ENCODE results near the gene CIAO3. TPM values are rescaled to one million over a fixed set of nuclear protein-coding genes. Genes with fewer than 3 reads are reported as not detected.

Gene CIAO3
- total RNA-seq, result 50.1 TPM

GRCh38 chr16:740764-741505 lies at the start of gene CIAO3:
Gene CIAO3 (minus strand): TSS chr16:740997. CDS start chr16:740985, 12 bp downstream.
- FAIRE-seq, result no peak
- peak; percentile 98 for DNase-seq (ENCODE audit: low spot score in 2 of 2)

- DNase-seq (ENCODE audit: low spot score in 2 of 2) (no peak), FAIRE-seq (no peak)
Measured at GRCh38 chr16:790086-790485, 49.3 kb upstream of the CIAO3 start.

- DNase-seq (ENCODE audit: low spot score in 2 of 2) (no peak), FAIRE-seq (no peak)
Measured at GRCh38 chr16:789191-789850, 48.5 kb upstream of the CIAO3 start.

- FAIRE-seq (no peak), DNase-seq (ENCODE audit: low spot score in 2 of 2) (peak; percentile 100)
Measured at GRCh38 chr16:788399-789126, 47.8 kb upstream of the CIAO3 start, which contains the start of gene CHTF18. Gene CHTF18 (plus strand): TSS chr16:788620. CDS start chr16:788685, 65 bp downstream.

GRCh38 chr16:787978-788398 lies 47.2 kb upstream of the CIAO3 start, which contains the start of gene RPUSD1:
Gene RPUSD1 (minus strand): TSS chr16:788381. CDS start chr16:787737, 644 bp downstream.
- FAIRE-seq (no peak), DNase-seq (ENCODE audit: low spot score in 2 of 2) (no peak)

- FAIRE-seq (no peak), DNase-seq (ENCODE audit: low spot score in 2 of 2) (no peak)
Measured at GRCh38 chr16:787321-787966, 46.6 kb upstream of the CIAO3 start.

GRCh38 chr16:785563-786535 lies 45.1 kb upstream of the CIAO3 start:
- DNase-seq (ENCODE audit: low spot score in 2 of 2) (peak; percentile 67 to 70), FAIRE-seq (no peak)

GRCh38 chr16:784431-784830 lies 43.6 kb upstream of the CIAO3 start:
- FAIRE-seq (no peak), DNase-seq (ENCODE audit: low spot score in 2 of 2) (no peak)

GRCh38 chr16:783404-784161 lies 42.8 kb upstream of the CIAO3 start:
- FAIRE-seq, result no peak
- DNase-seq (ENCODE audit: low spot score in 2 of 2), result no peak

- DNase-seq (ENCODE audit: low spot score in 2 of 2) (peak in 1 of 2 donors; percentile 71), FAIRE-seq (no peak)
Measured at GRCh38 chr16:782766-783403, 42.1 kb upstream of the CIAO3 start.

GRCh38 chr16:782258-782657 lies 41.5 kb upstream of the CIAO3 start:
- DNase-seq (ENCODE audit: low spot score in 2 of 2) (no peak), FAIRE-seq (no peak)

GRCh38 chr16:781346-782010 lies 40.7 kb upstream of the CIAO3 start:
- DNase-seq (ENCODE audit: low spot score in 2 of 2) (no peak), FAIRE-seq (no peak)

GRCh38 chr16:780296-780695 lies 39.5 kb upstream of the CIAO3 start:
- no peak for DNase-seq (ENCODE audit: low spot score in 2 of 2)

GRCh38 chr16:779561-779960 lies 38.8 kb upstream of the CIAO3 start:
- FAIRE-seq (no peak), DNase-seq (ENCODE audit: low spot score in 2 of 2) (no peak)

More at GRCh38 chr16:780296-780695, 39.5 kb upstream of the CIAO3 start:
- FAIRE-seq, result no peak

GRCh38 chr16:778909-779527 lies 38.2 kb upstream of the CIAO3 start:
- FAIRE-seq (no peak), DNase-seq (ENCODE audit: low spot score in 2 of 2) (no peak)

- DNase-seq (ENCODE audit: low spot score in 2 of 2), result no peak
- FAIRE-seq, result no peak
Measured at GRCh38 chr16:778447-778846, 37.6 kb upstream of the CIAO3 start.

- DNase-seq (ENCODE audit: low spot score in 2 of 2) (no peak), FAIRE-seq (no peak)
Measured at GRCh38 chr16:777826-778225, 37.0 kb upstream of the CIAO3 start.

All from frontal cortex (tissue), 4 donors.